Skin of body (tissue), 2 donors: ENCODE data around the gene NXPE4. TPM values are rescaled to one million over a fixed set of nuclear protein-coding genes. Genes with fewer than 3 reads are reported as not detected.
"Not testable (repeated sequence)": the region's sequence is repeated elsewhere in the genome, so short reads cannot be mapped to it uniquely, and the experiment has no call there.

ENCODE experiments used
- DNase-seq: peaks from one replicate; lab custom pipeline; 2025; lab: John Stamatoyannopoulos, UW
- total RNA-seq: library from RNA; depleted of rRNA; stranded (reverse); fragments of >200 nt; gene quantifications from one replicate; pipeline ENCODE4 v1.2.3, GENCODE V29; 2014

NXPE4 gene
- total RNA-seq, 1 donor from 2014 or later, result not detected

GRCh38 chr11:114610984-114611944, 15.7 kb upstream of the NXPE4 start:
- DNase-seq, result no peak

- DNase-seq, result no peak
Observed at GRCh38 chr11:114610550-114610949, 15.0 kb upstream of the NXPE4 start.

- DNase-seq, result no peak
Observed at GRCh38 chr11:114609429-114609828, 13.8 kb upstream of the NXPE4 start.

- not testable (repeated sequence) for DNase-seq
Observed at GRCh38 chr11:114608605-114609004, 13.0 kb upstream of the NXPE4 start.

- no peak for DNase-seq
Observed at GRCh38 chr11:114607753-114608459, 12.3 kb upstream of the NXPE4 start.

GRCh38 chr11:114606802-114607075, 11.2 kb upstream of the NXPE4 start:
- DNase-seq, result not testable (repeated sequence)

- no peak for DNase-seq
Observed at GRCh38 chr11:114606003-114606801, 10.6 kb upstream of the NXPE4 start.

- DNase-seq, result no peak
Observed at GRCh38 chr11:114605370-114605769, 9.8 kb upstream of the NXPE4 start.

GRCh38 chr11:114604886-114605285, 9.3 kb upstream of the NXPE4 start:
- no peak for DNase-seq

GRCh38 chr11:114604179-114604813, 8.7 kb upstream of the NXPE4 start:
- no peak for DNase-seq

- DNase-seq, result not testable (repeated sequence)
Observed at GRCh38 chr11:114603151-114603550, 7.6 kb upstream of the NXPE4 start.

GRCh38 chr11:114598461-114598860, 2.9 kb upstream of the NXPE4 start:
- no peak for DNase-seq

- no peak for DNase-seq
Observed at GRCh38 chr11:114596175-114596919, 761 bp upstream of the NXPE4 start.

GRCh38 chr11:114594703-114595102, 883 bp downstream of the NXPE4 start:
- DNase-seq, result no peak

GRCh38 chr11:114587398-114587953, 8.1 kb downstream of the NXPE4 start:
- no peak for DNase-seq

GRCh38 chr11:114586797-114587196, 8.8 kb downstream of the NXPE4 start:
- no peak for DNase-seq

GRCh38 chr11:114571712-114572111, 23.9 kb downstream of the NXPE4 start:
- no peak for DNase-seq

GRCh38 chr11:114569801-114570200, 25.8 kb downstream of the NXPE4 start:
- no peak for DNase-seq

- no peak for DNase-seq
Observed at GRCh38 chr11:114566276-114566675, 29.3 kb downstream of the NXPE4 start.

- DNase-seq, result peak; percentile 42
Observed at GRCh38 chr11:114564831-114565230, 30.8 kb downstream of the NXPE4 start.
